Measurements from ENCODE around the gene CD320. TPM values are rescaled to one million over a fixed set of nuclear protein-coding genes. Genes with fewer than 3 reads are reported as not detected.

Gene CD320
- total and polyA plus RNA-seq, 10 of the 15 experiments (the other 5 are each of a cell fraction or from before 2014, with no cell fraction given): 1.1 to 134 (median 46.5) TPM

DNA sequence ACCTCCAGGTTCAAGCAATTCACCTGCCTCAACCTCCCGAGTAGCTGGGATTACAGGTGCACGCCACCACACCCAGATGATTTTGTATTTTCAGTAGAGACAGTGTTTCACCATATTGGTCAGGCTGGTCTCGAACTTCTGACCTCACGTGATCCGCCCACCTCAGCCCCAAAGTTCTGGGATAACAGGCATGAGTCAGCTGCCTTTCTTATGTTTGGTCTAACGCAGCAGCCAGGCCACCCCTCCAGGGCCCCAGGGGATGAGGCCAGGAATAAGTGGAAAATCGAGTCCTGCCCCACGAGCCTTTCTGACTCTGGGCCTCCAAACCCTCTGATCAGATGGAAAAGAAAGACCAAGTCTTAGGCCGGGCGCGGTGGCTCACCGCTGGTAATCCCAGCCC lies 54.5 kb downstream of the CD320 start:
- H3K27me3 ChIP-seq (replicated peaks in 1 of 2; ENCODE audit: control insufficient read depth in 2 of 2, insufficient read depth in 2 of 2, low read length in 1 of 2): no peaks in the 10 kb centered on the region
- H3K9ac ChIP-seq (ENCODE audit: control insufficient read depth, insufficient read depth, low read length): no peak overlapping the region
- H3K9me3 ChIP-seq (replicated peaks; ENCODE audit: control insufficient read depth, insufficient read depth, low read length): no peaks in the 10 kb centered on the region
- no peak overlapping the region for H3K4me3 ChIP-seq
- H3K36me3 ChIP-seq (ENCODE audit: control insufficient read depth in 2 of 2, insufficient read depth in 2 of 2, low read length in 1 of 2): peaks cover 9 to 21% of the 10 kb centered on the region in 2 experiments; a peak in 3 of 4 replicates
- no peaks in the 10 kb centered on the region for H3K4me1 ChIP-seq (ENCODE audit: control insufficient read depth, insufficient read depth, low read length)
- ChIA-PET SMC1A (ENCODE audit: uncharacterized antibody, unreplicated experiment) (interaction anchor here (0.6 to 2.4 kb wide), 7 partner anchors 13 to 99 kb away, joined by 3 to 16 read pairs (median 4); no protein-coding TSS in a partner anchor), POLR2A (interaction anchor here (0.7 kb wide), 2 partner anchors 69 to 95 kb away, joined by 3 to 4 read pairs; no protein-coding TSS in a partner anchor), RAD21 (ENCODE audit: unreplicated experiment) (interaction anchor here (0.6 to 1.3 kb wide), 4 partner anchors 13 to 99 kb away, joined by 3 to 15 read pairs (median 4); no protein-coding TSS in a partner anchor), CTCF (interaction anchor here (0.7 to 3.8 kb wide), 8 partner anchors 14 to 160 kb away, joined by 3 to 42 read pairs (median 4); no protein-coding TSS in a partner anchor)
- H3K79me2 ChIP-seq (ENCODE audit: control insufficient read depth, insufficient read depth, low read length): no peaks in the 10 kb centered on the region
- in situ Hi-C loops (cut with MboI) (loop anchor here (5.0 to 10.0 kb wide), 3 partner anchors 96 to 309 kb away; partner anchors contain the start of gene TIMM44), intact Hi-C loops (cut with micrococcal nuclease; ENCODE audit: unreplicated experiment) (loop anchor here (1.0 to 5.0 kb wide), 3 partner anchors 95 to 309 kb away; no protein-coding TSS in a partner anchor)
- no peak overlapping the region for H3K27ac ChIP-seq (ENCODE audit: control insufficient read depth, insufficient read depth)
- 82% methylated on average over 12 of the region's 12 CpGs for WGBS (ENCODE audit: insufficient coverage, insufficient replicate concordance, low lambda C conversion rate, missing lambda C conversion rate)
- no peak for ATAC-seq
- TF ChIP-seq, protein P1, sequence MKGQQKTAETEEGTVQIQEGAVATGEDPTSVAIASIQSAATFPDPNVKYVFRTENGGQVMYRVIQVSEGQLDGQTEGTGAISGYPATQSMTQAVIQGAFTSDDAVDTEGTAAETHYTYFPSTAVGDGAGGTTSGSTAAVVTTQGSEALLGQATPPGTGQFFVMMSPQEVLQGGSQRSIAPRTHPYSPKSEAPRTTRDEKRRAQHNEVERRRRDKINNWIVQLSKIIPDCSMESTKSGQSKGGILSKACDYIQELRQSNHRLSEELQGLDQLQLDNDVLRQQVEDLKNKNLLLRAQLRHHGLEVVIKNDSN (IDR thresholded peaks at IDR 0.05; ENCODE audit: borderline replicate concordance, extremely low read length, insufficient read depth, low read depth, low read length): no peak
- TF ChIP-seq FOXM1 (IDR thresholded peaks at IDR 0.05; ENCODE audit: low read depth, low read length) (no peak), SMAD5 (IDR thresholded peaks at IDR 0.05; ENCODE audit: low read depth) (no peak), HDAC2 (IDR thresholded peaks at IDR 0.05) (no peak), TBL1XR1 (IDR thresholded peaks at IDR 0.05; ENCODE audit: low read depth, low read length) (no peak), SMARCA5 (IDR thresholded peaks at IDR 0.05) (no peak), NR2F1 (conservative IDR thresholded peaks at IDR 0.05) (no peak), JUNB (IDR thresholded peaks at IDR 0.05) (no peak)
- TF ChIP-seq, protein P2, sequence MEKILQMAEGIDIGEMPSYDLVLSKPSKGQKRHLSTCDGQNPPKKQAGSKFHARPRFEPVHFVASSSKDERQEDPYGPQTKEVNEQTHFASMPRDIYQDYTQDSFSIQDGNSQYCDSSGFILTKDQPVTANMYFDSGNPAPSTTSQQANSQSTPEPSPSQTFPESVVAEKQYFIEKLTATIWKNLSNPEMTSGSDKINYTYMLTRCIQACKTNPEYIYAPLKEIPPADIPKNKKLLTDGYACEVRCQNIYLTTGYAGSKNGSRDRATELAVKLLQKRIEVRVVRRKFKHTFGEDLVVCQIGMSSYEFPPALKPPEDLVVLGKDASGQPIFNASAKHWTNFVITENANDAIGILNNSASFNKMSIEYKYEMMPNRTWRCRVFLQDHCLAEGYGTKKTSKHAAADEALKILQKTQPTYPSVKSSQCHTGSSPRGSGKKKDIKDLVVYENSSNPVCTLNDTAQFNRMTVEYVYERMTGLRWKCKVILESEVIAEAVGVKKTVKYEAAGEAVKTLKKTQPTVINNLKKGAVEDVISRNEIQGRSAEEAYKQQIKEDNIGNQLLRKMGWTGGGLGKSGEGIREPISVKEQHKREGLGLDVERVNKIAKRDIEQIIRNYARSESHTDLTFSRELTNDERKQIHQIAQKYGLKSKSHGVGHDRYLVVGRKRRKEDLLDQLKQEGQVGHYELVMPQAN (conservative IDR thresholded peaks at IDR 0.05): no peak
- TF ChIP-seq, protein P3, sequence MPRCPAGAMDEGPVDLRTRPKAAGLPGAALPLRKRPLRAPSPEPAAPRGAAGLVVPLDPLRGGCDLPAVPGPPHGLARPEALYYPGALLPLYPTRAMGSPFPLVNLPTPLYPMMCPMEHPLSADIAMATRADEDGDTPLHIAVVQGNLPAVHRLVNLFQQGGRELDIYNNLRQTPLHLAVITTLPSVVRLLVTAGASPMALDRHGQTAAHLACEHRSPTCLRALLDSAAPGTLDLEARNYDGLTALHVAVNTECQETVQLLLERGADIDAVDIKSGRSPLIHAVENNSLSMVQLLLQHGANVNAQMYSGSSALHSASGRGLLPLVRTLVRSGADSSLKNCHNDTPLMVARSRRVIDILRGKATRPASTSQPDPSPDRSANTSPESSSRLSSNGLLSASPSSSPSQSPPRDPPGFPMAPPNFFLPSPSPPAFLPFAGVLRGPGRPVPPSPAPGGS (IDR thresholded peaks at IDR 0.05; ENCODE audit: borderline replicate concordance, insufficient read depth, low read depth, low read length, poor library complexity, severe bottlenecking): no peak
- no peak for FAIRE-seq
- H2AFZ ChIP-seq (ENCODE audit: control insufficient read depth, low read depth, low read length): no peak overlapping the region
- BruUV-seq (replicated peaks): no TSS peak
- H4K20me1 ChIP-seq (ENCODE audit: control insufficient read depth, insufficient read depth): no peaks in the 10 kb centered on the region
- no peak overlapping the region for H3K4me2 ChIP-seq (ENCODE audit: control insufficient read depth, insufficient read depth)
- no peak for DNase-seq (ENCODE audit: low read depth, low spot score)
